HG02970 (cell line): Measurements from ENCODE around the gene IL4I1.

Experiments
- ATAC-seq: cut with Tn5 transposase; IDR thresholded peaks from one replicate; pipeline ENCODE4 v1.9.1; 2021; ENCODE audit warnings: mild to moderate bottlenecking, moderate library complexity, moderate number of reproducible peaks; ENCODE audit not compliant: unreplicated experiment, low FRiP score

Gene IL4I1

GRCh38 chr19:49924004-49924880, 27.6 kb upstream of the IL4I1 start:
- no peak for ATAC-seq

- no peak for ATAC-seq
Measured at GRCh38 chr19:49923055-49924003, 26.6 kb upstream of the IL4I1 start.

- ATAC-seq: no peak
Measured at GRCh38 chr19:49921871-49922795, 25.4 kb upstream of the IL4I1 start.

- ATAC-seq: no peak
Measured at GRCh38 chr19:49920624-49921363, 24.1 kb upstream of the IL4I1 start.

GRCh38 chr19:49918089-49918488, 21.4 kb upstream of the IL4I1 start:
- ATAC-seq: no peak

- ATAC-seq: no peak
Measured at GRCh38 chr19:49916839-49917733, 20.4 kb upstream of the IL4I1 start.

- no peak for ATAC-seq
Measured at GRCh38 chr19:49915271-49915670, 18.6 kb upstream of the IL4I1 start.

- no peak for ATAC-seq
Measured at GRCh38 chr19:49913720-49914119, 17.0 kb upstream of the IL4I1 start.

- ATAC-seq: no peak
Measured at GRCh38 chr19:49912965-49913685, 16.4 kb upstream of the IL4I1 start.

- no peak for ATAC-seq
Measured at GRCh38 chr19:49911381-49912145, 14.9 kb upstream of the IL4I1 start.

GRCh38 chr19:49910179-49910578, 13.5 kb upstream of the IL4I1 start:
- ATAC-seq: no peak

GRCh38 chr19:49908480-49909420, 12.1 kb upstream of the IL4I1 start:
- no peak for ATAC-seq

GRCh38 chr19:49907745-49908446, 11.2 kb upstream of the IL4I1 start:
- ATAC-seq: no peak

- ATAC-seq: no peak
Measured at GRCh38 chr19:49906879-49907564, 10.3 kb upstream of the IL4I1 start.

GRCh38 chr19:49904136-49904535, 7.4 kb upstream of the IL4I1 start:
- ATAC-seq: no peak
